Ectodermal cell (in vitro differentiated cells): ENCODE results near the gene QPCT.

Source experiments
- H3K27ac ChIP-seq: 2 replicates; pipeline ENCODE4 v1.7.0; 2013; ENCODE audit warnings: mild to moderate bottlenecking, low read depth, low read length; ENCODE audit not compliant: insufficient read depth, poor library complexity, severe bottlenecking
- H3K27me3 ChIP-seq: 2 replicates; pipeline ENCODE4 v1.7.0; 2013; ENCODE audit warnings: mild to moderate bottlenecking, low read length; ENCODE audit not compliant: insufficient read depth, control insufficient read depth, poor library complexity, severe bottlenecking
- H3K36me3 ChIP-seq: one replicate; pipeline ENCODE4 v1.7.0; 2013; ENCODE audit warnings: low read length; ENCODE audit not compliant: control insufficient read depth, insufficient read depth
- H3K4me1 ChIP-seq: one replicate; pipeline ENCODE4 v1.7.0; 2013; ENCODE audit warnings: low read length; ENCODE audit not compliant: control insufficient read depth, insufficient read depth
- H3K4me3 ChIP-seq: 2 replicates; pipeline ENCODE4 v1.7.0; 2013; ENCODE audit warnings: low read depth, low read length, control low read depth; ENCODE audit not compliant: insufficient read depth
- H3K9me3 ChIP-seq: 2 replicates; pipeline ENCODE4 v1.7.0; 2013; ENCODE audit warnings: mild to moderate bottlenecking, low read length, moderate library complexity; ENCODE audit not compliant: control insufficient read depth
- WGBS, 2 experiments: methylation state at CpG; one replicate each; pipeline ENCODE4 v1.1.7; 2013; ENCODE audit warnings: missing lambda C conversion rate in 2 of 2; 5-methylcytosine and 5-hydroxymethylcytosine counted together

The QPCT gene

DNA sequence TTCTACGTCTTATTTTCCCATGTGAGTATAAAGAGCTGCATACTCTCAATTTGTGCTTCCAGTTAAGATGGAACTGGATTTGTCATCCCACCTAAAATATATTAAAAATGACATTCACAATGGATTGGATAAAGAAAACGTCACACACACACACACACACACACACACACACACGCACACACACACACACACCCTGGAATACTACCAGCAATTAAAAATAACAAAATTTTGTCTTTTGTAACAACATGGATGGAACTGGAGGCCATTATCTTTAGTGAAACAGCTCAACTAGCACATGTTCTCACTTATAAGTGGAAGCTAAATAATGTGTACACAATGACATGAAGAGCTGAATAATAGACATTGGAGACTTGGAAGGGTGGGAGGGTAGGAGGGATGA lies 3.8 kb upstream of the QPCT start:
- WGBS, 2 experiments, result 74 to 76% methylated on average over 3 of the region's 3 CpGs
- no peak overlapping the region for H3K4me3 ChIP-seq

DNA sequence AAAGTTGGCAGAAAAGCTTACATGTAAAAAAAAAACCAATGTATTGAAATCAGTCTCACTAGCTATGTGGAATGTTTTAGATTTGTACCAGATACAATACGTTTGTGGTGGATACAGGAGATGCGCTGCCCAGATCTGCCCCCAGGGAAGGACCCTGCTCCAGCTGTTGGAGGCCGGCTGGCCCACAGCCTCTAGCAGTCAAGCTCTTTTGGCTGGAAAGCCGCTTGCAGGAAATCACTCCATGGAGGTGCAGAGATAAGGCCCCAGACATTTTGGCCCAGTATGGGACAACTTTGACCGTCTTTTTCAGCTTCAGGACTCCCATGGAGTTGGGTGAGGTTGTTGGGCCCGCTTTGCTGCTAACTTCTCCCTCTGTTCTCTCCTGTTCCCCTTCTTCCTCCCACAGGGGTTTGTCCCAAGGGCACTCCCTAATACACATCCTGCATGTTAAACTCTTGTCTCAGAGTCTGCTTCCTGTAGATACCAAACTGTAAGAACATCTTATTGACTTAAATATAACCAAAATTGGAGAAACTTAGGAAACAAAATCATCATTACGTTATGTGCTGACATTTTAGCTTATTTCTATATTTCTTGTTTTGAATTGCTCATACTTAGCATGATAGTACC lies 1.7 kb upstream of the QPCT start:
- Histone ChIP-seq H3K27me3 (peaks cover 26% of the 10 kb centered on the region), H3K4me3 (no peak overlapping the region), H3K36me3 (no peaks in the 10 kb centered on the region), H3K4me1 (no peaks in the 10 kb centered on the region), H3K9me3 (no peaks in the 10 kb centered on the region), H3K27ac (no peak overlapping the region)
- WGBS, 2 experiments, result 88 to 89% methylated on average over 6 to 7 of the region's 7 CpGs

More for the DNA sequence above, 3.8 kb upstream of the QPCT start:
- H3K4me1 ChIP-seq, result no peaks in the 10 kb centered on the region
- peaks cover 22% of the 10 kb centered on the region for H3K27me3 ChIP-seq
- no peaks in the 10 kb centered on the region for H3K36me3 ChIP-seq
- H3K9me3 ChIP-seq, result no peaks in the 10 kb centered on the region
- no peak overlapping the region for H3K27ac ChIP-seq

DNA sequence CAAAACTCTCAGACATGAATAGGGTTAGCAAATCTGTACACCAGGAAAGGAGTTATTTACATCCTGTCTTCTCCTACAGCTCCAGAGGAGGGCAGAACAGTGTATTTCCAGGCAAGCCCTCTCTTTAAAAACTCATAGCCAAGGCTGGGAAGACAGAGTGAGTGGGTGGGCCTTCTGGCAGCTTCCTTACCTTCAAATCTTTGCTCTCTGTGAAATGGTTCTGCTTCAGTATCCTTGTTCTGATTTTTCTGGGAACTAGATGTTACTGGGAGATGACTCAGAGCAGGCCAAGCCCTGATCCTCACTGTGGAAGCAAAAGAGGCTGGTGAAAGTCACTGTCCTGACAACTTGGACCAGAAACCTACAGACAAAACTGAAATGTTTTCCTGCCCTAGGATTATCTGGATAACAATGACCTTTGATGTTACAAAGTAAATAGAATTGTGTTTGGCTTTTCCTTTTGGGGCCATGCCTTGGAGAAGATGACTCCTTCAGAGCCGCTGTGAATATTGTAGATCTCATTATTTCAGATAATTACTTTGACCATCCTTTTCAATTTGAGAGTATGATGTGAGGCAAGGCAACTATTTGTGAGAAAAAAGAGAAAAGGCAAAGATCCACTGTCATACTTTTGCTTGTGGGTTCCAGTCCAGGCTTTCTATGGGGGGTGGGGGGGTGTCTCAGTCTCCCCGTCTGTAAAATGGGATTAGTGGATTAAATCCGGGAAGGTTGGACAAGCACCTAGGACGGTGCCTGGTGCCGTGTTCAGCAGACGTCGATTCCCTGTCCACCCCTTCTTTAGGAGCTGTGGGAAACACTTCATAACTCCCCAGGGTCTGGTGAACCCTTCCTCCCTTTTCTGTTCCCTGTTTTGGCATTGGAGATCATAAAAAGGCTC lies 644 bp upstream of the QPCT start:
- no peak overlapping the region for H3K27ac ChIP-seq
- peak overlapping the region; percentile 28 for H3K4me3 ChIP-seq
- WGBS, 2 experiments, result 75 to 84% methylated on average over 6 to 7 of the region's 7 CpGs
- peaks cover 26% of the 10 kb centered on the region for H3K27me3 ChIP-seq
- H3K36me3 ChIP-seq, result no peaks in the 10 kb centered on the region
- H3K9me3 ChIP-seq, result no peaks in the 10 kb centered on the region
- H3K4me1 ChIP-seq, result no peaks in the 10 kb centered on the region

DNA sequence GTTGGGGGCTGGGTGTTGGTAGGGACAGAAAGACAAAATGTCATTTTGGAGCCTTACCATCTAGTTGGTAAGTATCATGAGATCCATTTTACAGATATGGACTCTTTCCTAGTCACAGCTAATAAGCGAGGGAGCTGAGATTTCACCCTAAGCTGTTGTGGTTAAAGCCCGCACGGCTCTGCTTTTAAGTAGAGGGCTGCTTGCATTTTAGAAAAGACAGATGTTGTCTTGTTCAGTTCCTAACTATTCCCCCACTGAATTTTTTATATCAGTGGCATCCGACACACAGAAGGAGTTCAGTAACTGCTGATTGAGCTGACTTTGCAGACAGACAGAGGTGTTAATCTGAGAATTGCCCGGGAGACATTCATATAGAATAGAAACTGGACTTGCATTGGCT lies 3.7 kb downstream of the QPCT start:
- WGBS, 2 experiments, result 89 to 92% methylated on average over 5 of the region's 5 CpGs
- Histone ChIP-seq H3K4me1 (no peaks in the 10 kb centered on the region), H3K9me3 (no peaks in the 10 kb centered on the region), H3K36me3 (no peaks in the 10 kb centered on the region), H3K4me3 (no peak overlapping the region), H3K27ac (no peak overlapping the region), H3K27me3 (peaks cover 26% of the 10 kb centered on the region)

DNA sequence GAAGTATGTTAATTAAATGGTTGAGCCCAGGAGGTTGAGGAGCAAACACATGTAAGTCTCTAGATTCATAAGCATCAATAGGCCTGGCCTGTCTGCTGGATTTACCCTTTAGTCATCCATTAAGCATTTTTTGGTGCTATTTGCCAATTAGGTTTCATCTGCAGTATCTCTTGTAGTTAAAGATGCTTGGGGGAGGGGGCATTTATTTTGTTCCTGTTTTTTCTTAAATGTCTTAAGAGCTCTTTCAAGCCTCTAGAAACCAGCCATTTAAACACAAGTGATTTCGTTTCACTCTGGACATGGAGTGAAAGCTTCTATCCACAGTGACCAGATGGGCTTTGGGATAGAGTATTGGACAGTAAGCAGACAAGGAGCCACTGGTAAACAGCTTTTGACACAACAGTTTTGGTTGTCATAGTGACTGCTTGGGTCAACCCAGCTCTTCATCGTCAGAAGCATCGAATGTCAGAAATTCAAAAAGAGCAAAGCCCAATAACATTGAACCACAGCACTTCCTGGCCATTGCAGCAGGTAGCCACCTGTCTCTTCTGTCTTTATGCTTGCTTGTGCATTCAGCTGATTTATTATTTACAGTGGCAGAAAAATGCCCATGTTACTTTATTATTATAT lies 4.9 kb downstream of the QPCT start:
- Histone ChIP-seq H3K4me1 (no peaks in the 10 kb centered on the region), H3K27me3 (peaks cover 17% of the 10 kb centered on the region), H3K36me3 (no peaks in the 10 kb centered on the region), H3K4me3 (no peak overlapping the region), H3K9me3 (no peaks in the 10 kb centered on the region), H3K27ac (no peak overlapping the region)
- WGBS, 2 experiments, result 66 to 70% methylated on average over 3 of the region's 3 CpGs

DNA sequence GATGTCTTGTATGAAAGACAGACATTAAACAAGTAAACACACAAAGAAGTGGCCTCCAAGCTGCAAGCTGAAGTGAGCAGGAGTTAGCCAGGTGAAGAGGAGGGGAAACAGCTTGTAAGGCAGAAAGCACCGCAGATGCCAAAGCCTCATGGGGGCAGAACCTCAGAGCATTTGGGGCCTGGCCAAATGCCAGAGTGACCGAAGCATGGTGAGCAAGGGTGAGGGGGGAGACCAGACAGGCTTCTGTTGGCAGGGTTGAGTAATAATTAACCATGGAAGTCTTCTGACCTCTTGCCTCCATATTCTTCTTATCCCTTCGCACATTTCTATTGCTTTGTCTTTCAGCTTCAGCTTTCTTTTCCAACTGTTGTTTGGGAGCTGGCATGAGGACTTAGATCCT lies 5.6 kb downstream of the QPCT start:
- Histone ChIP-seq H3K27ac (no peak overlapping the region), H3K27me3 (peaks cover 10% of the 10 kb centered on the region), H3K36me3 (no peaks in the 10 kb centered on the region), H3K9me3 (no peaks in the 10 kb centered on the region), H3K4me1 (no peaks in the 10 kb centered on the region), H3K4me3 (no peak overlapping the region)
- WGBS, 2 experiments, result 85 to 86% methylated on average over 3 of the region's 3 CpGs

DNA sequence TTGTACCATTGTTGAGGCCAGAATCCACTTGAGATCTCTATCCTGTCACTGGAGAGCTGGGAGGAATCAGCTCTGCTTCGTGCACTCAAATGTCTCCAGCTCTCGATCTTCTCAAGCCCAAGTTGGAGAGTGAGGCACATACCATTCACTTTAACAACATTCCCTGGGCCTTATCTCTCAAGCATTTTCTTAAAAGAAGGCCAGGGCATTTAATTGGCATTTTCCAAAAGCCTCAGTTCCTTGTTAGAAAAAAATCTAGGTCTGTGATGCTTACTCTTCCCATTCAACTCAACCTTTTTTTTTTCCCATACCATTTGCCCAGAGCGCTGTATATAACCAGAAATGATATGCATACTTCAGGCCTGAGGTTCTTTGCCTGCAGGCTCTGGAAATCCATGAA lies 10.1 kb downstream of the QPCT start:
- H3K27me3 ChIP-seq, result no peaks in the 10 kb centered on the region
- H3K9me3 ChIP-seq, result no peaks in the 10 kb centered on the region
- no peak overlapping the region for H3K4me3 ChIP-seq
- WGBS, 2 experiments, result 87 to 95% methylated on average over 3 of the region's 3 CpGs
- no peak overlapping the region for H3K27ac ChIP-seq
- no peaks in the 10 kb centered on the region for H3K4me1 ChIP-seq
- H3K36me3 ChIP-seq, result no peaks in the 10 kb centered on the region

DNA sequence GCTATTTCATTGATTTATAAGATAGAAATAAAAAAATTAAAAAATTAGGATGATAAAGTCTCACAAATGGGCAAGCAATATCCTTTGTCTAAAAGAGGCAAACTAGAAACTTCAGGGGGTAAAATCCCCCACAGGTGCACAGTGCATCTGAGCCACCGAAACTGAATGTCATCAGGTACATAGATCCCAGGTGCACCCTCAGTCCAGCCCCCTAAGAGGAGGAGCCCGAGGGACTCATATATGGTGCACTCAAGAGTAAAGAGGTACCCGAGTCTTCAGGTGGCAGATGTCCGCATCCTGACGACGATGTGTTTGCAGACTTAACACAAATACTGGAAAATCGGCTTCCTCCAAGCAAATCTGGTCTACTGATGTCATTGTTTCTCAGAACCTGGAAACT lies 11.3 kb downstream of the QPCT start:
- no peaks in the 10 kb centered on the region for H3K9me3 ChIP-seq
- no peaks in the 10 kb centered on the region for H3K4me1 ChIP-seq
- H3K27me3 ChIP-seq, result no peaks in the 10 kb centered on the region
- H3K4me3 ChIP-seq, result no peak overlapping the region
- H3K27ac ChIP-seq, result no peak overlapping the region
- WGBS, 2 experiments, result 92 to 93% methylated on average over 7 of the region's 7 CpGs
- no peaks in the 10 kb centered on the region for H3K36me3 ChIP-seq

DNA sequence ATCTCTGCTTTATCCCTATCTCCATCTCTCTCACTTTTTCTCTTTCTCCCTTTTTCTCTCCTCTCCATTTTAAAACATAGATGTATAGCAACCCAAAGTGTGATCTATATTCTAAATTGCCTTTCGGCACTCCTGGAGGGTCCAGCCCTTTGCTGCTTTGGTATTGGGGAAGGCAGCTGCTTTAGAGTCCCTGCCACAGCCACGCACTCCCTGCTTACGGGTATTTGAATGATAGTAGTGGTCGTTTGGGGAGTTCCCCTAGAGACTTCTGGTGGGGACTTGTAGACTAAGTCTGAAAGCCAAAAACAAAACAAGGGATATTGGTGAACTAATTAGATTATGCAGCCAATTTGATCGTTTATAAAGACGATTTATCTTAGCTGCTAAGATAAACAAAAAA lies 11.9 kb downstream of the QPCT start:
- WGBS, 2 experiments, result 73 to 75% methylated on average over 6 of the region's 6 CpGs
- Histone ChIP-seq H3K4me3 (no peak overlapping the region), H3K9me3 (no peaks in the 10 kb centered on the region), H3K27ac (no peak overlapping the region), H3K27me3 (no peaks in the 10 kb centered on the region), H3K4me1 (no peaks in the 10 kb centered on the region), H3K36me3 (no peaks in the 10 kb centered on the region)

DNA sequence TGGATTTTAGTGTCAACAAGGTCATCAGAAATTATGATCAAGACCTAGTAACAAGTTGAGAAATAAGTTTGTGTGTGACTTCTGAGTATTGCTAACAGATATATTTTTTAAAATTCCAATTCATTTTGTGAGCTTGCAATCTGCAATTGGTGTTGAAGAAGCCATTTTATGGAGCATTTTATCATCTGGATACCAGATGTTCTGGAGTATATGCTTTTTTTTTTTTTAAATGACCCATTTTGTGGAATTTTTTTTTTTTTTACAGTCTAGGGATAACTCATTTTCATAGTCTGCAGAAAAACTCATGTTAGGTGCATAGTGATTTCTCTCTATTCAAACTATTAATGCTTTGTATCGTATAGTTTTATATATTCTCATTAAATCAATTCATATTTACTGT lies 12.6 kb downstream of the QPCT start:
- Histone ChIP-seq H3K9me3 (no peaks in the 10 kb centered on the region), H3K36me3 (no peaks in the 10 kb centered on the region), H3K4me1 (no peaks in the 10 kb centered on the region), H3K27ac (peak overlapping the region; percentile 2), H3K27me3 (no peaks in the 10 kb centered on the region), H3K4me3 (no peak overlapping the region)
- WGBS, 2 experiments, result 100% methylated on average over 1 of the region's 1 CpG; no CpG with 5 or more reads in 1 of the 2 experiments
